IPS-NIHi7 (cell line): ENCODE results near the gene EPHB3.
"Not testable (repeated sequence)": the region's sequence is repeated elsewhere in the genome, so short reads cannot be mapped to it uniquely, and the experiment has no call there.

Experiments
- DNase-seq: peaks from one replicate; pipeline ENCODE4 v3.0.0; 2012; ENCODE audit warnings: mixed read lengths; ENCODE audit errors: extremely low spot score

EPHB3 gene

GRCh38 chr3:184620475-184621119, 59.0 kb downstream of the EPHB3 start:
- no peak for DNase-seq

- DNase-seq: not testable (repeated sequence)
Observed at GRCh38 chr3:184622156-184622555, 60.6 kb downstream of the EPHB3 start.

- DNase-seq: no peak
Observed at GRCh38 chr3:184626923-184627322, 65.3 kb downstream of the EPHB3 start.

GRCh38 chr3:184629555-184630160, 68.1 kb downstream of the EPHB3 start:
- DNase-seq: peak; percentile 59

- no peak for DNase-seq
Observed at GRCh38 chr3:184630861-184631471, 69.4 kb downstream of the EPHB3 start.

- DNase-seq: no peak
Observed at GRCh38 chr3:184631472-184631861, 69.9 kb downstream of the EPHB3 start.
